ENCODE results near the gene ATP13A1.

- TF ChIP-seq CTCF (IDR thresholded peaks at IDR 0.05) (no peak), EP300 (IDR thresholded peaks at IDR 0.05) (no peak), POLR2AphosphoS5 (IDR thresholded peaks at IDR 0.05) (no peak), POLR2A (IDR thresholded peaks at IDR 0.05) (no peak)
These were observed 28.2 kb downstream of the ATP13A1 start for GRCh38 chr19:19635313-19635702.
